Left ventricle myocardium inferior (tissue), 1 donor: ENCODE measurements around the gene SOX9. TPM values are rescaled to one million over a fixed set of nuclear protein-coding genes. Genes with fewer than 3 reads are reported as not detected.

Experiments
- DNase-seq: peaks from one replicate; pipeline ENCODE4 v3.0.0-alpha.2; 2020
- H3K27ac ChIP-seq: fragments of 200-600 bp; replicated peaks from 2 replicates; pipeline ENCODE4 v1.8.0; 2021
- H3K27me3 ChIP-seq: fragments of 200-600 bp; 2 replicates; pipeline ENCODE4 v1.8.0; 2021; ENCODE audit warnings: low read depth
- H3K36me3 ChIP-seq: fragments of 200-600 bp; 2 replicates; pipeline ENCODE4 v1.8.0; 2021
- H3K4me1 ChIP-seq: fragments of 200-600 bp; 2 replicates; pipeline ENCODE4 v1.8.0; 2021
- H3K4me3 ChIP-seq: fragments of 200-600 bp; 2 replicates; pipeline ENCODE4 v1.8.0; 2021; ENCODE audit warnings: mild to moderate bottlenecking, moderate library complexity
- H3K9me3 ChIP-seq: fragments of 200-600 bp; replicated peaks from 2 replicates; pipeline ENCODE4 v1.8.0; 2021
- CTCF ChIP-seq: fragments of 200-600 bp; IDR thresholded peaks from 2 replicates; pipeline ENCODE4 v1.8.0; 2021; ENCODE audit warnings: antibody characterized with exemption, mild to moderate bottlenecking, borderline replicate concordance
- intact Hi-C: fragments of 100-400 bp; cut with micrococcal nuclease; formaldehyde crosslinking; loops from one replicate; pipeline ENCODE4 v1.11.0; 2022
- total RNA-seq: library from RNA; stranded (reverse); fragmentation: NEBNext Ultra II Directional; extraction: Animal tissue kit (Norgen Biotek cat#: 25700); gene quantifications from one replicate; pipeline ENCODE4 v1.2.1, GENCODE V29; 2021
- donor health status: DM: no; HTN: yes; CAD: no; lungs with severe emphysema.

SOX9 gene
- total RNA-seq, 1 donor from 2014 or later, result 15.0 TPM

GRCh38 chr17:72119873-72120641, 763 bp upstream of the SOX9 start:
- H3K4me1 ChIP-seq, result peaks cover 78% of the 10 kb centered on the region
- H3K27ac ChIP-seq, result peak overlapping the region; percentile 85
- no peak for TF ChIP-seq CTCF
- H3K27me3 ChIP-seq, result peaks cover 94% of the 10 kb centered on the region
- peaks cover 10% of the 10 kb centered on the region for H3K36me3 ChIP-seq
- H3K9me3 ChIP-seq, result no peaks in the 10 kb centered on the region
- intact Hi-C loops, result loop anchor here (10.0 kb wide), 1 partner anchor 645 kb away; no protein-coding TSS in a partner anchor
- DNase-seq, result peak; percentile 50
- peak overlapping the region; percentile 81 for H3K4me3 ChIP-seq

GRCh38 chr17:72121164-72122009, 567 bp downstream of the SOX9 start:
- peak; percentile 36 for DNase-seq
- H3K27ac ChIP-seq, result peak overlapping the region; percentile 85
- H3K9me3 ChIP-seq, result no peaks in the 10 kb centered on the region
- peaks cover 84% of the 10 kb centered on the region for H3K4me1 ChIP-seq
- intact Hi-C loops, result no loop called here
- no peak for TF ChIP-seq CTCF
- H3K36me3 ChIP-seq, result peaks cover 10% of the 10 kb centered on the region
- peak overlapping the region; percentile 81 for H3K4me3 ChIP-seq
- peaks cover 90% of the 10 kb centered on the region for H3K27me3 ChIP-seq

- Histone ChIP-seq H3K36me3 (peaks cover 10% of the 10 kb centered on the region), H3K4me1 (peaks cover 84% of the 10 kb centered on the region), H3K27me3 (peaks cover 82% of the 10 kb centered on the region), H3K9me3 (no peaks in the 10 kb centered on the region), H3K27ac (peak overlapping the region; percentile 85), H3K4me3 (peak overlapping the region; percentile 81)
- no peak for TF ChIP-seq CTCF
- intact Hi-C loops, result no loop called here
- DNase-seq, result no peak
These were observed 1.4 kb downstream of the SOX9 start for GRCh38 chr17:72122010-72122764.

- peak overlapping the region; percentile 85 for H3K27ac ChIP-seq
- peak; percentile 29 for DNase-seq
- H3K36me3 ChIP-seq, result peaks cover 10% of the 10 kb centered on the region
- H3K4me3 ChIP-seq, result peak overlapping the region; percentile 81
- intact Hi-C loops, result no loop called here
- H3K9me3 ChIP-seq, result no peaks in the 10 kb centered on the region
- H3K27me3 ChIP-seq, result peaks cover 74% of the 10 kb centered on the region
- no peak for TF ChIP-seq CTCF
- peaks cover 82% of the 10 kb centered on the region for H3K4me1 ChIP-seq
These were observed 2.1 kb downstream of the SOX9 start for GRCh38 chr17:72122765-72123529.
